PC-3 (cell line): ENCODE results near the gene CFLAR. TPM values are rescaled to one million over a fixed set of nuclear protein-coding genes. Genes with fewer than 3 reads are reported as not detected.

ENCODE experiments used
- ATAC-seq: fragments of 200-7000 bp; cut with Tn5 transposase; 2 replicates; pipeline ENCODE4 v1.9.1; 2020; ENCODE audit warnings: mild to moderate bottlenecking, moderate library complexity
- BruUV-seq: library from RNA; stranded (reverse); fragments of 400-500 nt; replicated peaks from 2 replicates; lab custom pipeline; 2021; lab: Mats Ljungman, UMichigan
- CTCF ChIA-PET: fragments of 300-600 bp; sonication (Branson Sonifier 250); formaldehyde crosslinking; loops from one replicate; lab custom pipeline; 2022; ENCODE audit warnings: antibody characterized with exemption; lab: Charles Lee
- POLR2A ChIA-PET: fragments of 300-600 bp; sonication (Branson Sonifier 250); formaldehyde crosslinking; loops from one replicate; lab custom pipeline; 2022; ENCODE audit warnings: antibody characterized with exemption; ENCODE audit not compliant: unreplicated experiment; lab: Charles Lee
- DNase-seq: peaks from one replicate; pipeline ENCODE4 v3.0.0-alpha.2; 2015
- H2AFZ ChIP-seq: fragments of 300-600 bp; sonication (generic); 2 replicates; pipeline ENCODE4 v1.6.0; 2016; ENCODE audit warnings: antibody characterized with exemption, low read length
- H3F3A ChIP-seq: fragments of 300-600 bp; sonication (generic); one replicate; pipeline ENCODE4 v1.6.0; 2017; ENCODE audit warnings: antibody characterized with exemption, low read length, control low read depth, mild to moderate bottlenecking; ENCODE audit not compliant: unreplicated experiment
- H3K27ac ChIP-seq: fragments of 300-600 bp; sonication (generic); 2 replicates; pipeline ENCODE4 v1.5.1; 2016; ENCODE audit warnings: mild to moderate bottlenecking, low read length
- H3K27me3 ChIP-seq: fragments of 300-600 bp; sonication (generic); 2 replicates; pipeline ENCODE4 v1.6.1; 2016; ENCODE audit warnings: low read length, mixed read lengths
- H3K36me3 ChIP-seq: fragments of 300-600 bp; sonication (generic); 2 replicates; pipeline ENCODE4 v1.6.1; 2016; ENCODE audit warnings: low read depth, mixed run types, low read length, mixed read lengths
- H3K4me1 ChIP-seq: fragments of 300-600 bp; sonication (generic); 2 replicates; pipeline ENCODE4 v1.5.1; 2016; ENCODE audit warnings: low read length; ENCODE audit not compliant: insufficient read depth
- H3K4me2 ChIP-seq: fragments of 300-600 bp; sonication (generic); 2 replicates; pipeline ENCODE4 v1.6.0; 2016; ENCODE audit warnings: low read length
- H3K4me3 ChIP-seq: fragments of 300-600 bp; sonication (generic); 2 replicates; pipeline ENCODE4 v1.5.1; 2016; ENCODE audit warnings: mild to moderate bottlenecking, low read length, mixed read lengths
- H3K79me2 ChIP-seq: fragments of 300-600 bp; sonication (generic); 2 replicates; pipeline ENCODE4 v1.6.1; 2017; ENCODE audit warnings: low read length, mixed read lengths
- H3K9ac ChIP-seq: fragments of 300-600 bp; sonication (generic); 2 replicates; pipeline ENCODE4 v1.6.0; 2016; ENCODE audit warnings: mild to moderate bottlenecking, low read length
- H3K9me2 ChIP-seq: fragments of 300-600 bp; sonication (generic); replicated peaks from 2 replicates; pipeline ENCODE4 v1.6.1; 2016; ENCODE audit warnings: mixed run types, low read length, mixed read lengths
- H3K9me3 ChIP-seq: fragments of 300-600 bp; sonication (generic); 2 replicates; pipeline ENCODE4 v1.6.1; 2016; ENCODE audit warnings: low read length, mixed read lengths
- H4K20me1 ChIP-seq: fragments of 300-600 bp; sonication (generic); 2 replicates; pipeline ENCODE4 v1.6.1; 2016; ENCODE audit warnings: low read length, mixed read lengths
- EZH2 ChIP-seq: fragments of 300-600 bp; sonication (generic); IDR thresholded peaks from one replicate; pipeline ENCODE4 v1.6.1; 2017; ENCODE audit warnings: antibody characterized with exemption, mild to moderate bottlenecking, low read length; ENCODE audit not compliant: unreplicated experiment
- EZH2phosphoT487 ChIP-seq: fragments of 300-600 bp; sonication (generic); IDR thresholded peaks from 2 replicates; pipeline ENCODE4 v1.6.1; 2018; ENCODE audit warnings: mild to moderate bottlenecking, antibody characterized with exemption, low read length, borderline replicate concordance
- intact Hi-C: fragments of 100-400 bp; cut with micrococcal nuclease; formaldehyde crosslinking; loops from 2 replicates; pipeline ENCODE4 v1.9.0; 2023
- total RNA-seq: library from RNA; depleted of rRNA; stranded (reverse); fragments of >200 nt; gene quantifications from 2 replicates; pipeline ENCODE4 v1.2.3, GENCODE V29; 2014
- TF ChIP-seq, protein P1 (sequence below): fragments of 300-600 bp; sonication (generic); conservative IDR thresholded peaks from 2 replicates; pipeline ENCODE4 v1.5.1; 2017; ENCODE audit warnings: antibody characterized with exemption, low read depth, mild to moderate bottlenecking, low read length

CFLAR gene
- total RNA-seq, 1 experiment from 2014 or later, result 33.5 TPM

DNA sequence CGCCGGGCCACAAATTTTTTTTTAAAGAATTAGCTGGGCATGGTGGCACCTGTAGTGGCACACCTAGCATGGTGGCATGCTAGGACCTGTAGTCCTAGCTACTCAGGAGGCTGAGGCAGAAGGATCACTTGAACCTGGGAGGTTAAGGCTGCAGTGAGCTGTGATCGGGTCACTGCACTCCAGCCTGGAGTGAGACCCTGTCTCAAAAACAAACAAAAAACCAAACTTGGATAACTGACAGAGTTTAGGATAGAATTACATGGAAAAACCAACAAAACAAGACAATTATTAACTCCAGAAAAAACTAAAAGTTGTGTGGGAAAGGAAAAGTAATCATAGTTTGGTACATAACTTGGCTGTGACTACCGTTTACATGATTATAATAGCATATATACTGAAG lies 1.6 kb upstream of the CFLAR start:
- H3K36me3 ChIP-seq, result no peaks in the 10 kb centered on the region
- CTCF ChIA-PET, result no interaction called here
- H3K9ac ChIP-seq, result no peak overlapping the region
- H3F3A ChIP-seq, result peaks cover 6% of the 10 kb centered on the region
- intact Hi-C loops, result no loop called here
- DNase-seq (no peak), ATAC-seq (no peak)
- no peaks in the 10 kb centered on the region for H4K20me1 ChIP-seq
- H3K9me3 ChIP-seq, result no peaks in the 10 kb centered on the region
- no peak overlapping the region for H3K27ac ChIP-seq
- H3K4me2 ChIP-seq, result no peak overlapping the region
- TF ChIP-seq EZH2phosphoT487 (no peak), EZH2 (no peak)
- TF ChIP-seq, protein P1, sequence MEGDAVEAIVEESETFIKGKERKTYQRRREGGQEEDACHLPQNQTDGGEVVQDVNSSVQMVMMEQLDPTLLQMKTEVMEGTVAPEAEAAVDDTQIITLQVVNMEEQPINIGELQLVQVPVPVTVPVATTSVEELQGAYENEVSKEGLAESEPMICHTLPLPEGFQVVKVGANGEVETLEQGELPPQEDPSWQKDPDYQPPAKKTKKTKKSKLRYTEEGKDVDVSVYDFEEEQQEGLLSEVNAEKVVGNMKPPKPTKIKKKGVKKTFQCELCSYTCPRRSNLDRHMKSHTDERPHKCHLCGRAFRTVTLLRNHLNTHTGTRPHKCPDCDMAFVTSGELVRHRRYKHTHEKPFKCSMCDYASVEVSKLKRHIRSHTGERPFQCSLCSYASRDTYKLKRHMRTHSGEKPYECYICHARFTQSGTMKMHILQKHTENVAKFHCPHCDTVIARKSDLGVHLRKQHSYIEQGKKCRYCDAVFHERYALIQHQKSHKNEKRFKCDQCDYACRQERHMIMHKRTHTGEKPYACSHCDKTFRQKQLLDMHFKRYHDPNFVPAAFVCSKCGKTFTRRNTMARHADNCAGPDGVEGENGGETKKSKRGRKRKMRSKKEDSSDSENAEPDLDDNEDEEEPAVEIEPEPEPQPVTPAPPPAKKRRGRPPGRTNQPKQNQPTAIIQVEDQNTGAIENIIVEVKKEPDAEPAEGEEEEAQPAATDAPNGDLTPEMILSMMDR, result no peak
- H3K4me1 ChIP-seq, result peaks cover 13% of the 10 kb centered on the region
- no peak overlapping the region for H2AFZ ChIP-seq
- no peaks in the 10 kb centered on the region for H3K9me2 ChIP-seq
- no TSS peak for BruUV-seq
- H3K27me3 ChIP-seq, result no peaks in the 10 kb centered on the region
- POLR2A ChIA-PET, result interaction anchor here (0.6 kb wide), 1 partner anchor 31 kb away, joined by 3 read pairs; no protein-coding TSS in a partner anchor
- H3K79me2 ChIP-seq, result peaks cover 36% of the 10 kb centered on the region
- H3K4me3 ChIP-seq, result no peak overlapping the region

DNA sequence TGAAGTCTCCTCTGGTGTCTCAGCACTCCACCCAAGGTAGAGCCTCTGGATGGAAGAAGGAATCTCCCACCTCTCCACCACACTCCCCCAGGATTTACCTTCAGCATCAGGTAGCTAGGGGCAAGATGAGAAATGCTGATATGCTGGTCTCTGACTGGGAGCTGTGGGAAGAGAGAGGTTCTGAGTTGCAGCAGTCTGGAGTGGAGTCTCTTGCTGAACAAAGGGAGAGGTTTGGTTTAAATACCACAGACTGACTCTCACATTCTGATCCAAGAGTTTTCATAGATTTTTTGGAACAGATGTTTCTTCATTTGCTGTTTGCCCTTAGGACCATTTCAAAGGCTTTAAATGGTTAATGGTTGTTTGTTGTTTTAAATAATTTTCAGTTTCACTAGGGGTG lies 1.1 kb upstream of the CFLAR start:
- Histone ChIP-seq H3K79me2 (peaks cover 41% of the 10 kb centered on the region), H3F3A (peaks cover 6% of the 10 kb centered on the region), H3K9ac (no peak overlapping the region), H3K9me2 (no peaks in the 10 kb centered on the region), H3K27me3 (no peaks in the 10 kb centered on the region), H3K4me2 (no peak overlapping the region), H4K20me1 (no peaks in the 10 kb centered on the region), H3K4me3 (no peak overlapping the region), H3K27ac (no peak overlapping the region), H2AFZ (no peak overlapping the region), H3K4me1 (peaks cover 17% of the 10 kb centered on the region), H3K9me3 (no peaks in the 10 kb centered on the region), H3K36me3 (no peaks in the 10 kb centered on the region)
- ChIA-PET POLR2A (interaction anchor here (0.6 kb wide), 2 partner anchors 30 to 58 kb away, joined by 3 read pairs; no protein-coding TSS in a partner anchor), CTCF (interaction anchor here (0.5 kb wide), 1 partner anchor 46 kb away, joined by 5 read pairs; no protein-coding TSS in a partner anchor)
- TF ChIP-seq EZH2 (no peak), EZH2phosphoT487 (no peak)
- TF ChIP-seq, protein P1, result no peak
- BruUV-seq, result TSS peak; percentile 15
- ATAC-seq (no peak), DNase-seq (peak; percentile 20)
- intact Hi-C loops, result loop anchor here (5.0 kb wide), 2 partner anchors 62 to 117 kb away; no protein-coding TSS in a partner anchor
